ENCODE data around the gene PARN. TPM values are rescaled to one million over a fixed set of nuclear protein-coding genes. Genes with fewer than 3 reads are reported as not detected.

Gene PARN
- total and polyA plus RNA-seq, 8 donors: 9.9 to 75.3 (median 24.2) TPM

- Histone ChIP-seq H3K27ac (no peak overlapping the region), H3K4me1 (peaks cover 0 to 16% (median 15%) of the 10 kb centered on the region in 4 donors), H3K36me3 (no peaks in the 10 kb centered on the region), H3K4me3 (no peak overlapping the region), H3K9me3 (no peaks in the 10 kb centered on the region), H3K27me3 (peaks cover 0 to 5% (median 0%) of the 10 kb centered on the region in 3 donors)
- DNase-seq: no peak
- intact Hi-C loops (cut with DNase I; ENCODE audit: low total_unique reads): no loop called here
- WGBS, 5 donors: 88 to 95% (median 91%) methylated on average over 3 of the region's 3 CpGs
- TF ChIP-seq POLR2AphosphoS5 (IDR thresholded peaks at IDR 0.05) (no peak), EP300 (IDR thresholded peaks at IDR 0.05) (no peak), POLR2A (IDR thresholded peaks at IDR 0.05) (no peak), CTCF (IDR thresholded peaks at IDR 0.05) (no peak)
These were observed 46.6 kb upstream of the PARN start for GRCh38 chr16:14676633-14677032.

DNA sequence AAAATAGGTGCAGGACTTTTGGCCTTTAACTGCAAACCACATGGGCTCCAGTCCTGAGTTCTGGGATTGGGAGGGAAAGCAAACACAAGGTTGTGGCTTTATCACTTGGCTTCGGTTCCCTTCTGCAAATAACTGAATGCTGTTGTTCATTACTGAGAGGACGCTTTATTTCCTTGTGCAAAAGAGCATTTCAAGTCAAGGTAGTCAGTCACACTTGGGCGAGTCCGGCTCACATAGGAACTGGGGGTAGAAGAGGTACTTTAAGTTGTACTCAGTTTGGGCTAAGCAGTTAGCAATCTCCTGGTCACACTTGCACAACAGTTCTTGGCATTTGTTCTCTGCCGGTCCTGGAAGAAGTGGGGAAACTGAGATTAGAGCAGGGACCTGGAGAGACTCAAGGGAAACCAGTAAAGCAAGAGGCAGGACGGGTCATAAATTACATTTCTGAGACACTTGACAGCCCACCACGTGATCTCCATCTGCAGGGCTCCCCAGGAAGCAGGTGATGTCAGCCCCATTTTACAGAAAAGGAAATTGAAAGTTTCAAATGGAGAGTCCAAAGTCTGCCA, 42.4 kb upstream of the PARN start:
- WGBS, 5 donors: 23 to 54% (median 26%) methylated on average over 7 of the region's 7 CpGs

GRCh38 chr16:14669776-14670175, 39.7 kb upstream of the PARN start:
- Histone ChIP-seq H3K36me3 (peaks cover 33 to 49% (median 45%) of the 10 kb centered on the region in 4 donors), H3K27me3 (no peaks in the 10 kb centered on the region), H3K4me3 (no peak overlapping the region), H3K27ac (peak overlapping the region; percentile 1 to 82 (median 65)), H3K4me1 (peaks cover 0 to 35% (median 25%) of the 10 kb centered on the region in 4 donors), H3K9me3 (no peaks in the 10 kb centered on the region)
- intact Hi-C loops (cut with DNase I; ENCODE audit: low total_unique reads): no loop called here
- 29 to 65% (median 49%) methylated on average over 4 of the region's 4 CpGs for WGBS, 5 donors
- TF ChIP-seq POLR2AphosphoS5 (IDR thresholded peaks at IDR 0.05) (peak in 2 of 3 donors; percentile 48 to 93), EP300 (IDR thresholded peaks at IDR 0.05) (no peak), CTCF (IDR thresholded peaks at IDR 0.05) (peak in 3 of 7 experiments; percentile 10 to 35 (median 18)), POLR2A (IDR thresholded peaks at IDR 0.05) (no peak)
- peak; percentile 60 to 91 for DNase-seq

More for the DNA sequence above, 42.4 kb upstream of the PARN start:
- intact Hi-C loops (cut with DNase I; ENCODE audit: low total_unique reads): no loop called here
- no peaks in the 10 kb centered on the region for H3K27me3 ChIP-seq
- peak; percentile 26 to 53 for DNase-seq
- peak in 2 of 3 donors; percentile 67 to 83 for TF ChIP-seq POLR2AphosphoS5 (IDR thresholded peaks at IDR 0.05)
- TF ChIP-seq CTCF (IDR thresholded peaks at IDR 0.05): no peak
- no peaks in the 10 kb centered on the region for H3K9me3 ChIP-seq
- H3K36me3 ChIP-seq: peaks cover 6 to 22% (median 18%) of the 10 kb centered on the region in 4 donors
- H3K4me3 ChIP-seq: no peak overlapping the region
- H3K4me1 ChIP-seq: peaks cover 0 to 35% (median 25%) of the 10 kb centered on the region in 4 donors
- peak overlapping the region; percentile 67 to 86 (median 76) for H3K27ac ChIP-seq

GRCh38 chr16:14668556-14669223, 38.6 kb upstream of the PARN start:
- intact Hi-C loops (cut with DNase I; ENCODE audit: low total_unique reads): no loop called here
- no peak for TF ChIP-seq POLR2AphosphoS5 (IDR thresholded peaks at IDR 0.05)
- TF ChIP-seq EP300 (IDR thresholded peaks at IDR 0.05): no peak
- no peak for TF ChIP-seq CTCF (IDR thresholded peaks at IDR 0.05)
- TF ChIP-seq POLR2A (IDR thresholded peaks at IDR 0.05): no peak
- no peak for DNase-seq
- 73 to 84% (median 80%) methylated on average over 7 of the region's 7 CpGs for WGBS, 5 donors
- Histone ChIP-seq H3K9me3 (no peaks in the 10 kb centered on the region), H3K4me3 (no peak overlapping the region), H3K27ac (peak overlapping the region in 3 of 5 donors; percentile 29 to 82 (median 68)), H3K4me1 (peaks cover 0 to 35% (median 25%) of the 10 kb centered on the region in 4 donors), H3K36me3 (peaks cover 44 to 60% (median 56%) of the 10 kb centered on the region in 4 donors), H3K27me3 (no peaks in the 10 kb centered on the region)

All from stomach (tissue), 9 donors.